Neural crest cell (in vitro differentiated cells): Measurements from ENCODE around the gene GABRG3. TPM values are rescaled to one million over a fixed set of nuclear protein-coding genes. Genes with fewer than 3 reads are reported as not detected.

ENCODE experiments used
- DNase-seq: peaks from one replicate; pipeline ENCODE4 v3.0.0; 2021; ENCODE audit warnings: low read depth, mixed read lengths, low spot score
- H3K27ac Mint-ChIP-seq: one replicate; pipeline ENCODE4 v1.8.0; 2021; ENCODE audit warnings: mild to moderate bottlenecking, mixed read lengths; ENCODE audit not compliant: unreplicated experiment
- H3K27me3 Mint-ChIP-seq: 2 replicates; pipeline ENCODE4 v1.8.0; 2021; ENCODE audit warnings: low read depth, mild to moderate bottlenecking, mixed read lengths
- H3K36me3 Mint-ChIP-seq: 2 replicates; pipeline ENCODE4 v1.8.0; 2021; ENCODE audit warnings: low read depth, mild to moderate bottlenecking, mixed read lengths
- H3K4me1 Mint-ChIP-seq: 2 replicates; pipeline ENCODE4 v1.8.0; 2021; ENCODE audit warnings: mixed read lengths
- H3K4me3 Mint-ChIP-seq: one replicate; pipeline ENCODE4 v1.8.0; 2021; ENCODE audit warnings: mild to moderate bottlenecking, mixed read lengths
- H3K9me3 Mint-ChIP-seq: 2 replicates; pipeline ENCODE4 v1.8.0; 2021; ENCODE audit warnings: mixed read lengths
- CTCF ChIP-seq: fragments of 200-600 bp; sonication (generic); conservative IDR thresholded peaks from 2 replicates; pipeline ENCODE4 v1.5.0; 2021; ENCODE audit warnings: antibody characterized with exemption, mild to moderate bottlenecking
- total RNA-seq: library from RNA; stranded (reverse); gene quantifications from 2 replicates; pipeline ENCODE4 v1.2.1, GENCODE V29; 2021

GABRG3 gene
- total RNA-seq, 1 donor from 2014 or later, result 4.5 TPM

DNA sequence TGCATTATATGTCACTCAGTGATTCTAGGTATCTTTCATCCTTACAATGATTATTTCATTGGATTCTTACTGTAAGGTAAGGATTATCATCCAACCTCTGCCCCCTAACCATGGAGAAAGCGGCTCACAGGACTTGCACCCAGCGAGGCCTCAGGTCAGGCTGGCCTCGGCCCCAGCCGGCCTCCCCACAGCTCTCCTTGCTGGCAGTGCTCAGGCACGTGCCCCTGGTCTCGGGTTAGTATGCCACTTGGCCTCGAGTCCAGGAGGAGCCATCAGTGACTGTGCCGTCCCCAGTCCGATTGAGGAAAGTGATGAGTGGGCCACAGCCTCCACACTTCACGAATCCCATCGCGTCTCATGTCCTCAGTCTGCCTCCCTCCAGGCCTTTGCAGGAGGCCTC, 35.7 kb upstream of the GABRG3 start:
- H3K9me3 Mint-ChIP-seq, result no peaks in the 10 kb centered on the region

GRCh38 chr15:26936502-26936901, 34.5 kb upstream of the GABRG3 start:
- no peaks in the 10 kb centered on the region for H3K9me3 Mint-ChIP-seq
- no peaks in the 10 kb centered on the region for H3K4me1 Mint-ChIP-seq
- no peak for TF ChIP-seq CTCF
- H3K36me3 Mint-ChIP-seq, result no peaks in the 10 kb centered on the region
- H3K4me3 Mint-ChIP-seq, result no peak overlapping the region
- no peaks in the 10 kb centered on the region for H3K27me3 Mint-ChIP-seq
- peak overlapping the region; percentile 23 for H3K27ac Mint-ChIP-seq
- no peak for DNase-seq

More for the DNA sequence above, 35.7 kb upstream of the GABRG3 start:
- Mint-ChIP-seq H3K27ac (no peak overlapping the region), H3K27me3 (no peaks in the 10 kb centered on the region), H3K36me3 (no peaks in the 10 kb centered on the region), H3K4me1 (no peaks in the 10 kb centered on the region), H3K4me3 (no peak overlapping the region)
- TF ChIP-seq CTCF, result no peak
- DNase-seq, result no peak

DNA sequence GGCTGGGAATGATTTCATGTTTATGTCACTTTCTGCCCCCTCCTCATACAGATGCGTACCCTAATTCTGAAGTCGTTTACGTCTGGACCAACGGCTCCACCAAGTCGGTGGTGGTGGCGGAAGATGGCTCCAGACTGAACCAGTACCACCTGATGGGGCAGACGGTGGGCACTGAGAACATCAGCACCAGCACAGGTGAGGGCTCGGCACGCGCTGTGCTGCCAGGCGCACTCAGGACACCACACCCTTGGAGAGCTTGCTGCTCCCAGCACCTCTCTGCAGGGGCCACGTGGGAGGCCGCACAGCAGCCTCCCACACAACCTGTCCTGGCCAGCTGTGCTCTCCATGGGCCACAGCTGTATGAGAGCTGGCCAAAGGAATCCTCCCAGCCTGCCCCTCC, 33.8 kb upstream of the GABRG3 start:
- no peaks in the 10 kb centered on the region for H3K9me3 Mint-ChIP-seq

GRCh38 chr15:26939398-26939797, 31.6 kb upstream of the GABRG3 start:
- no peaks in the 10 kb centered on the region for H3K4me1 Mint-ChIP-seq

More for the DNA sequence above, 33.8 kb upstream of the GABRG3 start:
- TF ChIP-seq CTCF, result no peak
- H3K4me1 Mint-ChIP-seq, result no peaks in the 10 kb centered on the region
- DNase-seq, result no peak
- H3K27me3 Mint-ChIP-seq, result no peaks in the 10 kb centered on the region
- no peaks in the 10 kb centered on the region for H3K36me3 Mint-ChIP-seq
- H3K27ac Mint-ChIP-seq, result no peak overlapping the region
- no peak overlapping the region for H3K4me3 Mint-ChIP-seq

GRCh38 chr15:26941489-26941888, 29.5 kb upstream of the GABRG3 start:
- no peaks in the 10 kb centered on the region for H3K9me3 Mint-ChIP-seq
- H3K27ac Mint-ChIP-seq, result no peak overlapping the region
- H3K4me1 Mint-ChIP-seq, result no peaks in the 10 kb centered on the region
- no peaks in the 10 kb centered on the region for H3K27me3 Mint-ChIP-seq
- H3K36me3 Mint-ChIP-seq, result no peaks in the 10 kb centered on the region
- H3K4me3 Mint-ChIP-seq, result no peak overlapping the region
- no peak for DNase-seq
- no peak for TF ChIP-seq CTCF

More at GRCh38 chr15:26939398-26939797, 31.6 kb upstream of the GABRG3 start:
- no peaks in the 10 kb centered on the region for H3K27me3 Mint-ChIP-seq
- no peak overlapping the region for H3K4me3 Mint-ChIP-seq
- no peak overlapping the region for H3K27ac Mint-ChIP-seq
- TF ChIP-seq CTCF, result no peak
- DNase-seq, result no peak
- no peaks in the 10 kb centered on the region for H3K9me3 Mint-ChIP-seq
- no peaks in the 10 kb centered on the region for H3K36me3 Mint-ChIP-seq

DNA sequence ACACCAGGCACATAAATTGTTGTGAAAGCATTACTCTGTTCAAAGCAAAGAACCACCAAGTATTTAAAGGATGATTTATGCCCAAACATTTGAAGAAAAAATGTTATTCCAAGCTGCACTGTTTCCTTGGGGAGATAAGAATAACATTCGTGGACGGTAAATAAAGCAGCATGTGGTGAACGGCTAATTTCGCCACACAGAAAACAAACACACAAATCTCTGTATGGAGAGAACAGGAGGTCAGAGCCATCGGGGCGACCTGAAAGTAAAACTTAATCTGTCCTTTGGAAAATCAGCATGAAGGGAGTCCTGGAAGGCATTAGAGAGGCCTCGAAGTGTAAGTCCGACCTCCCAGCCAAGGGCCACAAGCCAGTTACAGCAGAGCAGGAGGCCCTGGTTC, 27.1 kb upstream of the GABRG3 start:
- Mint-ChIP-seq H3K36me3 (no peaks in the 10 kb centered on the region), H3K27ac (no peak overlapping the region), H3K27me3 (no peaks in the 10 kb centered on the region), H3K4me3 (no peak overlapping the region), H3K9me3 (no peaks in the 10 kb centered on the region), H3K4me1 (no peaks in the 10 kb centered on the region)
- TF ChIP-seq CTCF, result no peak
- no peak for DNase-seq
